PFSK-1 (cell line): ENCODE results near the gene SLC25A17.

ENCODE experiments used
- FOXP2 ChIP-seq: optimal IDR thresholded peaks from 2 replicates; pipeline ENCODE3; 2011; ENCODE audit warnings: borderline replicate concordance, control low read depth, inconsistent platforms; ENCODE audit not compliant: insufficient read depth; ENCODE audit errors: extremely low read length, extremely low read depth
- POLR2AphosphoS5 ChIP-seq: IDR thresholded peaks from 2 replicates; pipeline ENCODE4 v1.6.1; 2012; ENCODE audit warnings: low read depth, mild to moderate bottlenecking, control low read depth, low read length, moderate library complexity
- SIN3A ChIP-seq: IDR thresholded peaks from 2 replicates; pipeline ENCODE4 v1.6.1; 2012; ENCODE audit warnings: mild to moderate bottlenecking, low read length, moderate library complexity, borderline replicate concordance; ENCODE audit not compliant: insufficient read depth
- TAF1 ChIP-seq: IDR thresholded peaks from 2 replicates; pipeline ENCODE4 v1.6.1; 2012; ENCODE audit warnings: low read length, control low read depth, borderline replicate concordance; ENCODE audit not compliant: insufficient read depth
- TF ChIP-seq, protein P1 (sequence below), 2 experiments: IDR thresholded peaks; 2 replicates each; pipeline versions ENCODE4 v1.6.1 to v1.8.0; 2011 to 2012; ENCODE audit warnings: low read depth in 2 of 2, low read length in 2 of 2, control low read depth in 1 of 2, inconsistent platforms in 1 of 2, mild to moderate bottlenecking in 1 of 2, moderate library complexity in 1 of 2; ENCODE audit not compliant: insufficient read depth in 1 of 2

The SLC25A17 gene

DNA sequence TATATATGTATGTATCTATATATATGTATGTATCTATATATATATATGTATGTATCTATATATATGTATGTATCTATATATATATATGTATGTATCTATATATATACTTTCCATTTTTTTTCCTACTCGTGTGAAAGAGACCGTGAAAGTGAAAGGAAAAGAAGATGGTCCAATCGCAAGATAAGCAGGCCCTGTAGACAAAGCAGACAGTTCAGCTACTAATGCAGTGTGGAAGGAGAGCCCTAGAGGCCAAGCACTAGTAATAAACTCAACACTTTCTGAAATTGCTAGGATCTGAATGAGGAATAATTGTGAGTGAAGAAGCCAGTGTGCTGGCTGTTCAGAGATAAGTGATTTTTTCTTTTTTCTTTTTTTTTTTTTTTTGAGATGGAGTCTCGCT lies 92.6 kb downstream of the SLC25A17 start:
- TF ChIP-seq, protein P1, sequence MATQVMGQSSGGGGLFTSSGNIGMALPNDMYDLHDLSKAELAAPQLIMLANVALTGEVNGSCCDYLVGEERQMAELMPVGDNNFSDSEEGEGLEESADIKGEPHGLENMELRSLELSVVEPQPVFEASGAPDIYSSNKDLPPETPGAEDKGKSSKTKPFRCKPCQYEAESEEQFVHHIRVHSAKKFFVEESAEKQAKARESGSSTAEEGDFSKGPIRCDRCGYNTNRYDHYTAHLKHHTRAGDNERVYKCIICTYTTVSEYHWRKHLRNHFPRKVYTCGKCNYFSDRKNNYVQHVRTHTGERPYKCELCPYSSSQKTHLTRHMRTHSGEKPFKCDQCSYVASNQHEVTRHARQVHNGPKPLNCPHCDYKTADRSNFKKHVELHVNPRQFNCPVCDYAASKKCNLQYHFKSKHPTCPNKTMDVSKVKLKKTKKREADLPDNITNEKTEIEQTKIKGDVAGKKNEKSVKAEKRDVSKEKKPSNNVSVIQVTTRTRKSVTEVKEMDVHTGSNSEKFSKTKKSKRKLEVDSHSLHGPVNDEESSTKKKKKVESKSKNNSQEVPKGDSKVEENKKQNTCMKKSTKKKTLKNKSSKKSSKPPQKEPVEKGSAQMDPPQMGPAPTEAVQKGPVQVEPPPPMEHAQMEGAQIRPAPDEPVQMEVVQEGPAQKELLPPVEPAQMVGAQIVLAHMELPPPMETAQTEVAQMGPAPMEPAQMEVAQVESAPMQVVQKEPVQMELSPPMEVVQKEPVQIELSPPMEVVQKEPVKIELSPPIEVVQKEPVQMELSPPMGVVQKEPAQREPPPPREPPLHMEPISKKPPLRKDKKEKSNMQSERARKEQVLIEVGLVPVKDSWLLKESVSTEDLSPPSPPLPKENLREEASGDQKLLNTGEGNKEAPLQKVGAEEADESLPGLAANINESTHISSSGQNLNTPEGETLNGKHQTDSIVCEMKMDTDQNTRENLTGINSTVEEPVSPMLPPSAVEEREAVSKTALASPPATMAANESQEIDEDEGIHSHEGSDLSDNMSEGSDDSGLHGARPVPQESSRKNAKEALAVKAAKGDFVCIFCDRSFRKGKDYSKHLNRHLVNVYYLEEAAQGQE (IDR thresholded peaks at IDR 0.05; ENCODE audit: insufficient read depth in 1 of 2, low read depth in 2 of 2, low read length in 2 of 2): no peak
- TF ChIP-seq FOXP2: no peak
- no peak for TF ChIP-seq TAF1
- no peak for TF ChIP-seq SIN3A
- no peak for TF ChIP-seq POLR2AphosphoS5

DNA sequence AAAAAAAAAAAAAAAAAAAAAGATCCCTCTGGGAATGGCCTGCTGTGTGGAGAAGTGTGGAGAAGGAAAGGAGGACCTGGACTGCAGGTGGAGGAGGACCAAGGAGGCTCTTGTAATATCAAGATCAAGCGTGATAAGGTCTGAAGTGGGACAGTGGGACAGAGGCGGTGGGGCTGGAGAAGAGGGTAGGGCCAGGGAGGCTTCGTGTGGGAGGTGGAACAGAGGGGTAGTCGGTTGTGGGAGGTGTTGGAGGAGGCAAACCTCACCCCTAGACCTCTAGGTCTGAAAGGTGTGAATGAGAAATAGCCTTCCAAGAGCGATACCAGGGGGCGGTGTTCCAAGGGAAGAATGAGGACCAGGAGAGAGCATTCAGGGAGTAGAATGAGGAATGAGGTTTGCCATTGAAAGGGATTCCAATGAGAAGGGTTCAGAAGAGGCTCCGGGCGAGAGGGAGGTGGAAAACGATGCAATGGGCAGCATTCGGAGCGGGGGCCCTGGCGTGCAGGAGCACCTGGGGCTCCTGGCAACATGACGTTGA lies 95.7 kb downstream of the SLC25A17 start:
- no peak for TF ChIP-seq FOXP2
- no peak for TF ChIP-seq POLR2AphosphoS5
- no peak for TF ChIP-seq TAF1
- TF ChIP-seq, protein P1 (IDR thresholded peaks at IDR 0.05; ENCODE audit: insufficient read depth in 1 of 2, low read depth in 2 of 2, low read length in 2 of 2): no peak
- TF ChIP-seq SIN3A: no peak

DNA sequence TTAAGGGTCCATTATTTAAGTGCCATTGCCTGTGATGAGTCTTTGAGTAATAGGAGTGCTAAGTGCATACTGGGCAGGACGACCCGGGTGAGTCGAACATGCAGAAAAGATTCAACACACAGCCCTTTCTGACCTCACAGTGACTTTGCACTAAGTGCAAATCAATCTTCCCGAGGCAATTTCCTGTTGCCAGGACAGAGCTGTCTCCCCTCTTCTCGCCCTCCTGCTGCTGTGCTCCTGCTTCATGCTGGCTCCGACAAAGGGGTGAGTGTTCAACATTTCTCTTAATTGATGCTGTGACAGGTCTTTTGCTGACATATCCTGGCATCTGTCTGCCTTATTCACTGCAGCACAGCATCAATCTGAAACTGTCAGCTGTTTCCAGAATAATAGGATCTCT lies 97.9 kb downstream of the SLC25A17 start:
- TF ChIP-seq SIN3A: no peak
- TF ChIP-seq, protein P1 (IDR thresholded peaks at IDR 0.05; ENCODE audit: insufficient read depth in 1 of 2, low read depth in 2 of 2, low read length in 2 of 2): no peak
- no peak for TF ChIP-seq FOXP2
- TF ChIP-seq TAF1: no peak
- TF ChIP-seq POLR2AphosphoS5: no peak

DNA sequence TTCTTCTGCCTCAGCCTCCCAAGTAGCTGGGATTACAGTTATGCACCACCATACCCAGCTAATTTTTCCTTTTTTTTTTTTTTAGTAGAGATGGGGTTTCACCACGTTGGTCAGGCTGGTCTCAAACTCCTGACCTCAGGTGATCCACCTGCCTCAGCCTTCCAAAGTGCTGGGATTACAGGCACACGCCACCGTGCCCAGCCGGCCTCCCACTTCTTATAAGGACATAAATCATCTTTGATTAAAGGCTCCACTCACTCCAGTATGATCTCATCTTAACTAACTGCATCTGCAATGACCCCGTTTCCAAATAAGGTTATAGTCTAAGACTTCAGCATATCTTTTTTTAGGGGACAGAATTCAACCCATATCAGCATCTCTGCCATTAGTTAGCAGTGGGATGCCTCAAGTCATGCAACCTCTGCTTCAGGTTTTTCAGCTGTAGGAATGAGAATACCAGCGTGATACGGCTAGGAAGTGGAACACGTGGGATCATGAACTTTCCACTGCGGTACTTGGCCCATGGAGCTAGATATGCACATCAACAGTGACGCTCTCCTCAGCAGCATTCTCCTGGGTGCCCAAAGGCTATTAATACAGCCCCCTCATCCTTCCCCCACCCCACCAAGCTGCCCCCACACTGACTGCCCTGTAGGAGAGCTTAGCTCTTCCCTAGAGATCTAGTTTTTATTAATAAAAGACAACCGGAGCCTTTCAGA lies 98.4 kb downstream of the SLC25A17 start:
- TF ChIP-seq TAF1 (no peak), SIN3A (no peak), POLR2AphosphoS5 (no peak)
- TF ChIP-seq, protein P1 (IDR thresholded peaks at IDR 0.05; ENCODE audit: insufficient read depth in 1 of 2, low read depth in 2 of 2, low read length in 2 of 2): no peak
